H1 (cell line): ENCODE measurements around the gene CHRD. TPM values are rescaled to one million over a fixed set of nuclear protein-coding genes. Genes with fewer than 3 reads are reported as not detected.
A peak's percentile ranks its signal among the peaks of the same experiment; 100 is the strongest.

Experiments
- CTCF ChIA-PET: fragments of 300-600 bp; sonication (Branson Sonifier 250); formaldehyde crosslinking; loops from one replicate; lab custom pipeline; 2021; ENCODE audit not compliant: partially characterized antibody; lab: Charles Lee
- POLR2A ChIA-PET: fragments of 300-600 bp; sonication (Branson Sonifier 250); formaldehyde crosslinking; loops from one replicate; lab custom pipeline; 2021; ENCODE audit warnings: inconsistent platforms; ENCODE audit not compliant: partially characterized antibody; lab: Charles Lee
- DNase-seq, 2 experiments: peaks; one replicate each; pipeline versions ENCODE4 v3.0.0 to v3.0.0-alpha.2; 2010 to 2022; ENCODE audit warnings: low spot score in 2 of 2, low read depth in 1 of 2, mixed read lengths in 1 of 2
- FAIRE-seq: peaks from 2 replicates; lab custom pipeline; 2011; peaks lifted over from hg19 to GRCh38; lab: Jason Lieb, UNC
- H2AFZ ChIP-seq: 2 replicates; pipeline ENCODE4 v1.8.1; 2012; ENCODE audit warnings: low read length, inconsistent platforms
- H2AK5ac ChIP-seq: 2 replicates; pipeline ENCODE4 v1.6.1; 2013; ENCODE audit warnings: low read depth, low read length
- H2BK120ac ChIP-seq: replicated peaks from 2 replicates; pipeline ENCODE3; 2013; ENCODE audit warnings: low read depth, low read length, inconsistent platforms
- H2BK12ac ChIP-seq: 2 replicates; pipeline ENCODE4 v1.6.1; 2013; ENCODE audit warnings: low read depth, low read length
- H2BK15ac ChIP-seq: 2 replicates; pipeline ENCODE4 v1.6.1; 2013; ENCODE audit warnings: low read length
- H2BK20ac ChIP-seq: 2 replicates; pipeline ENCODE4 v1.6.1; 2013; ENCODE audit warnings: low read length
- H2BK5ac ChIP-seq: 2 replicates; pipeline ENCODE4 v1.6.1; 2013; ENCODE audit warnings: low read depth, low read length
- H3K14ac ChIP-seq: 2 replicates; pipeline ENCODE4 v1.6.1; 2013; ENCODE audit warnings: inconsistent platforms; ENCODE audit not compliant: insufficient read length
- H3K18ac ChIP-seq: 2 replicates; pipeline ENCODE4 v1.6.1; 2013; ENCODE audit warnings: low read length; ENCODE audit errors: extremely low read depth
- H3K23ac ChIP-seq: 2 replicates; pipeline ENCODE4 v1.6.1; 2013; ENCODE audit warnings: inconsistent platforms; ENCODE audit not compliant: insufficient read length
- H3K23me2 ChIP-seq: 2 replicates; pipeline ENCODE4 v1.6.1; 2013; ENCODE audit warnings: low read depth, low read length
- H3K27ac ChIP-seq: 2 replicates; pipeline ENCODE4 v1.6.1; 2011; ENCODE audit warnings: low read depth, low read length, inconsistent platforms
- H3K27me3 ChIP-seq, 4 experiments: replicated peaks in 1 of 4; 1 replicate in 1 of 4; 2 replicates in 3 of 4; pipeline versions ENCODE4 v1.6.1 to v1.8.1; 2011 to 2013; ENCODE audit warnings: low read length in 3 of 4, mild to moderate bottlenecking in 3 of 4, inconsistent platforms in 2 of 4, mixed read lengths in 2 of 4, moderate library complexity in 1 of 4; ENCODE audit not compliant: control insufficient read depth in 3 of 4, insufficient read depth in 3 of 4; ENCODE audit errors: extremely low read depth in 1 of 4
- H3K36me3 ChIP-seq, 4 experiments: 2 replicates each; pipeline versions ENCODE4 v1.6.1 to v1.8.1; 2011 to 2013; ENCODE audit warnings: mild to moderate bottlenecking in 4 of 4, low read length in 3 of 4, moderate library complexity in 2 of 4, control low read depth in 1 of 4, inconsistent platforms in 1 of 4; ENCODE audit not compliant: insufficient read depth in 4 of 4, control insufficient read depth in 2 of 4
- H3K4ac ChIP-seq: replicated peaks from 2 replicates; pipeline ENCODE3; 2013; ENCODE audit warnings: low read length, low read depth, mixed read lengths, inconsistent platforms; ENCODE audit not compliant: insufficient read length
- H3K4me1 ChIP-seq, 4 experiments: replicated peaks in 1 of 4; 1 replicate in 1 of 4; 2 replicates in 3 of 4; pipeline versions ENCODE4 v1.6.1 to v1.8.1; 2011 to 2013; ENCODE audit warnings: low read length in 3 of 4, inconsistent platforms in 2 of 4, mixed read lengths in 1 of 4; ENCODE audit not compliant: insufficient read depth in 4 of 4, control insufficient read depth in 3 of 4
- H3K4me2 ChIP-seq, 2 experiments: 2 replicates each; pipeline versions ENCODE4 v1.6.1 to v1.8.1; 2011 to 2013; ENCODE audit warnings: low read depth in 2 of 2, low read length in 2 of 2, control low read depth in 1 of 2, inconsistent platforms in 1 of 2, mild to moderate bottlenecking in 1 of 2; ENCODE audit not compliant: insufficient read depth in 1 of 2
- H3K4me3 ChIP-seq, 4 experiments: fragments of 200-600, 300-600 bp in 1 of 4; sonication (generic), shearing (Covaris generic), sonication (Bioruptor Twin) in 1 of 4; 2 replicates each; pipeline versions ENCODE4 v1.5.1 to v1.8.1; 2011 to 2016; ENCODE audit warnings: low read length in 4 of 4, low read depth in 3 of 4, control low read depth in 2 of 4, inconsistent platforms in 2 of 4, mild to moderate bottlenecking in 2 of 4, mixed read lengths in 1 of 4, moderate library complexity in 1 of 4; ENCODE audit not compliant: insufficient read depth in 2 of 4; ENCODE audit errors: extremely low read depth in 1 of 4
- H3K56ac ChIP-seq: replicated peaks from 2 replicates; pipeline ENCODE3; 2013; ENCODE audit warnings: low read depth, mild to moderate bottlenecking, mixed read lengths, low read length, inconsistent platforms; ENCODE audit not compliant: insufficient read length
- H3K79me1 ChIP-seq: 2 replicates; pipeline ENCODE4 v1.6.1; 2013; ENCODE audit warnings: low read depth, low read length, control low read depth
- H3K79me2 ChIP-seq, 2 experiments: 2 replicates each; pipeline versions ENCODE4 v1.6.1 to v1.8.1; 2012 to 2013; ENCODE audit warnings: low read length in 2 of 2, mild to moderate bottlenecking in 2 of 2, inconsistent platforms in 1 of 2; ENCODE audit not compliant: insufficient read depth in 2 of 2, control insufficient read depth in 1 of 2
- H3K9ac ChIP-seq, 4 experiments: replicated peaks in 1 of 4; 1 replicate in 1 of 4; 2 replicates in 3 of 4; pipeline versions ENCODE4 v1.6.1 to v1.8.1; 2011 to 2013; ENCODE audit warnings: low read depth in 3 of 4, low read length in 3 of 4, control low read depth in 2 of 4, mild to moderate bottlenecking in 2 of 4, moderate library complexity in 2 of 4, inconsistent platforms in 1 of 4; ENCODE audit errors: extremely low read depth in 1 of 4
- H3K9me3 ChIP-seq, 2 experiments: 2 replicates each; pipeline versions ENCODE4 v1.6.1 to v1.8.1; 2012 to 2013; ENCODE audit warnings: mild to moderate bottlenecking in 2 of 2, moderate library complexity in 2 of 2, control low read depth in 1 of 2, inconsistent platforms in 1 of 2, low read depth in 1 of 2, low read length in 1 of 2, mixed read lengths in 1 of 2; ENCODE audit not compliant: insufficient read depth in 2 of 2
- H4K20me1 ChIP-seq, 2 experiments: replicated peaks in 1 of 2; 2 replicates each; pipeline versions ENCODE3 to v1.8.1; 2011 to 2013; ENCODE audit warnings: inconsistent platforms in 2 of 2, low read length in 2 of 2, mild to moderate bottlenecking in 1 of 2; ENCODE audit not compliant: insufficient read depth in 2 of 2, control insufficient read depth in 1 of 2
- H4K5ac ChIP-seq: 2 replicates; pipeline ENCODE4 v1.6.1; 2013; ENCODE audit warnings: low read length, low read depth, mixed read lengths, inconsistent platforms; ENCODE audit not compliant: insufficient read length
- H4K8ac ChIP-seq: 2 replicates; pipeline ENCODE4 v1.8.0; 2013; ENCODE audit warnings: mild to moderate bottlenecking, moderate library complexity, low read length, inconsistent platforms; ENCODE audit not compliant: insufficient read depth; ENCODE audit errors: extremely low read depth
- H4K91ac ChIP-seq: replicated peaks from 2 replicates; pipeline ENCODE3; 2013; ENCODE audit warnings: low read length, mixed read lengths, inconsistent platforms; ENCODE audit not compliant: insufficient read length
- SP4 ChIP-seq: IDR thresholded peaks from 2 replicates; pipeline ENCODE4 v1.6.1; 2012; ENCODE audit warnings: low read length, inconsistent platforms
- TCF12 ChIP-seq: IDR thresholded peaks from 2 replicates; pipeline ENCODE4 v1.6.1; 2011; ENCODE audit warnings: low read depth, mild to moderate bottlenecking, low read length
- WGBS, 2 experiments: shearing (Covaris generic) in 1 of 2; methylation state at CpG; one replicate each; pipeline versions ENCODE4 v1.1.6 to v1.1.7; 2013 to 2015; ENCODE audit warnings: low lambda C conversion rate in 2 of 2, mixed read lengths in 2 of 2, inconsistent platforms in 1 of 2, low coverage in 1 of 2, missing lambda C conversion rate in 1 of 2; ENCODE audit not compliant: insufficient replicate concordance in 2 of 2, insufficient coverage in 1 of 2, insufficient read length in 1 of 2; ENCODE audit errors: extremely low coverage in 1 of 2, missing lambda C conversion rate in 1 of 2; 5-methylcytosine and 5-hydroxymethylcytosine counted together
- polyA plus RNA-seq, 7 experiments: library from polyadenylated mRNA; depleted of rRNA in 3 of 7; stranded (reverse) in 5 of 7; unstranded in 2 of 7; fragments of >200 nt in 5 of 7; fragments of 200-250 nt in 2 of 7; gene quantifications; 1 replicate in 5 of 7; 2 replicates in 1 of 7; 4 replicates in 1 of 7; pipeline versions ENCODE4 v1.2.1 to v1.2.3, GENCODE V29; 2011 to 2013; ENCODE audit warnings: missing spikeins in 2 of 7, mixed read lengths in 2 of 7
- total RNA-seq: library from RNA; stranded (reverse); fragmentation: NEBNext Ultra II Directional; extraction: Animal tissue kit (Norgen Biotek cat#: 25700); gene quantifications from 2 replicates; pipeline ENCODE4 v1.2.1, GENCODE V29; 2021

Gene CHRD
- total and polyA plus RNA-seq, 2 of the 8 experiments (the other 6 are each of a cell fraction or from before 2014, with no cell fraction given), result 0.62 to 0.86 TPM

- Histone ChIP-seq H3K36me3 (no peaks in the 10 kb centered on the region), H2BK15ac (no peak overlapping the region), H3K4me2 (no peak overlapping the region), H3K9ac (no peak overlapping the region), H2BK5ac (no peak overlapping the region), H3K18ac (no peak overlapping the region), H3K4me3 (no peak overlapping the region), H2BK12ac (no peak overlapping the region), H2AFZ (peak overlapping the region; percentile 32; the same call in 1 of the 2 replicates), H4K20me1 (no peaks in the 10 kb centered on the region), H3K27ac (no peak overlapping the region), H2AK5ac (no peak overlapping the region), H3K27me3 (no peaks in the 10 kb centered on the region), H4K91ac (no peak overlapping the region), H4K5ac (no peak overlapping the region), H3K4me1 (no peaks in the 10 kb centered on the region), H3K23me2 (no peaks in the 10 kb centered on the region; the same call in 1 of the 2 replicates), H3K79me1 (no peaks in the 10 kb centered on the region), H4K8ac (no peak overlapping the region), H2BK120ac (no peak overlapping the region), H3K23ac (no peak overlapping the region), H3K79me2 (no peaks in the 10 kb centered on the region), H3K4ac (no peak overlapping the region), H2BK20ac (no peak overlapping the region), H3K56ac (no peak overlapping the region), H3K14ac (no peak overlapping the region), H3K9me3 (no peaks in the 10 kb centered on the region)
- POLR2A ChIA-PET, result no interaction called here
- DNase-seq, result no peak
- WGBS, 2 experiments, result 90% methylated on average over 6 of the region's 6 CpGs; no CpG with 5 or more reads in 1 of the 2 experiments
- TF ChIP-seq TCF12, result no peak
- TF ChIP-seq SP4, result no peak
- CTCF ChIA-PET, result interaction anchor here (1.0 to 3.8 kb wide), 6 partner anchors 10 to 375 kb away, joined by 3 to 22 read pairs (median 4); no protein-coding TSS in a partner anchor
- FAIRE-seq, result no peak
These were observed 48.8 kb downstream of the CHRD start for GRCh38 chr3:184428561-184429175.
